Endothelial cell of umbilical vein (primary cell): ENCODE results near the gene CYB5R4. TPM values are rescaled to one million over a fixed set of nuclear protein-coding genes. Genes with fewer than 3 reads are reported as not detected.

ENCODE experiments used
- BruUV-seq: library from RNA; stranded (reverse); fragments of 400-500 nt; replicated peaks from 2 replicates; lab custom pipeline; 2021; lab: Mats Ljungman, UMichigan
- CTCF ChIA-PET: fragments of 300-600, 350-600 bp; sonication (Branson Sonifier 250); formaldehyde crosslinking; loops from one replicate; lab custom pipeline; 2021; ENCODE audit warnings: antibody characterized with exemption, inconsistent platforms; lab: Charles Lee
- POLR2A ChIA-PET: fragments of 300-600, 350-600 bp; sonication (Branson Sonifier 250); formaldehyde crosslinking; loops from one replicate; lab custom pipeline; 2021; ENCODE audit warnings: antibody characterized with exemption, inconsistent platforms; lab: Charles Lee
- DNase-seq: peaks from one replicate; pipeline ENCODE4 v3.0.0-alpha.2; 2011; ENCODE audit warnings: low read depth, low spot score
- FAIRE-seq: peaks from 2 replicates; lab custom pipeline; 2011; peaks lifted over from hg19 to GRCh38; lab: Jason Lieb, UNC
- H2AFZ ChIP-seq: 2 replicates; pipeline ENCODE4 v1.6.0; 2012; ENCODE audit warnings: low read depth, low read length, control low read depth, inconsistent platforms
- H3K27ac ChIP-seq: 2 replicates; pipeline ENCODE4 v1.5.1; 2011; ENCODE audit warnings: low read depth, mild to moderate bottlenecking, control low read depth, low read length, moderate library complexity; ENCODE audit not compliant: insufficient read depth
- H3K27me3 ChIP-seq, 2 experiments: 2 replicates each; pipeline versions ENCODE4 v1.6.0 to v1.6.1; 2011; ENCODE audit warnings: low read length in 2 of 2, mixed read lengths in 1 of 2; ENCODE audit not compliant: control insufficient read depth in 2 of 2, insufficient read depth in 2 of 2
- H3K36me3 ChIP-seq, 2 experiments: 2 replicates in 1 of 2; 3 replicates in 1 of 2; pipeline ENCODE4 v1.5.1; 2011; ENCODE audit warnings: low read length in 2 of 2, mild to moderate bottlenecking in 1 of 2, moderate library complexity in 1 of 2; ENCODE audit not compliant: control insufficient read depth in 2 of 2, insufficient read depth in 2 of 2; ENCODE audit errors: extremely low read depth in 1 of 2
- H3K4me1 ChIP-seq: 3 replicates; pipeline ENCODE4 v1.5.1; 2011; ENCODE audit warnings: mild to moderate bottlenecking, low read length; ENCODE audit not compliant: control insufficient read depth, insufficient read depth; ENCODE audit errors: extremely low read depth
- H3K4me2 ChIP-seq: 2 replicates; pipeline ENCODE4 v1.6.1; 2011; ENCODE audit warnings: low read length, control low read depth, mixed read lengths; ENCODE audit not compliant: insufficient read depth
- H3K4me3 ChIP-seq, 3 experiments: fragments of 200-600 bp in 1 of 3; sonication (generic), shearing (Covaris generic) in 1 of 3; replicated peaks in 1 of 3; 2 replicates each; pipeline ENCODE4 v1.5.1; 2011 to 2016; ENCODE audit warnings: control low read depth in 3 of 3, low read length in 3 of 3, mild to moderate bottlenecking in 2 of 3, inconsistent platforms in 1 of 3, low read depth in 1 of 3, moderate library complexity in 1 of 3; ENCODE audit not compliant: insufficient read depth in 1 of 3
- H3K79me2 ChIP-seq: 2 replicates; pipeline ENCODE4 v1.6.0; 2012; ENCODE audit warnings: low read length, inconsistent platforms; ENCODE audit not compliant: control insufficient read depth, insufficient read depth
- H3K9ac ChIP-seq: replicated peaks from 2 replicates; pipeline ENCODE3; 2011; ENCODE audit warnings: low read length, control low read depth; ENCODE audit not compliant: insufficient read depth; ENCODE audit errors: extremely low read depth
- H3K9me1 ChIP-seq: replicated peaks from 3 replicates; pipeline ENCODE4 v1.6.0; 2011; ENCODE audit warnings: mild to moderate bottlenecking, low read length; ENCODE audit not compliant: control insufficient read depth, insufficient read depth; ENCODE audit errors: extremely low read depth
- H3K9me3 ChIP-seq: replicated peaks from 2 replicates; pipeline ENCODE4 v1.5.1; 2012; ENCODE audit warnings: low read length, inconsistent platforms; ENCODE audit not compliant: control insufficient read depth, insufficient read depth
- H4K20me1 ChIP-seq: replicated peaks from 2 replicates; pipeline ENCODE3; 2011; ENCODE audit warnings: mild to moderate bottlenecking, low read length; ENCODE audit not compliant: control insufficient read depth, insufficient read depth; ENCODE audit errors: extremely low read depth
- CTCF ChIP-seq, 2 donors: IDR thresholded peaks; 1 replicate in 1 of 2; 2 replicates in 1 of 2; pipeline ENCODE4 v1.5.1; 2011; ENCODE audit warnings: low read length in 2 of 2, mild to moderate bottlenecking in 2 of 2, moderate library complexity in 2 of 2, control low read depth in 1 of 2, inconsistent platforms in 1 of 2, low read depth in 1 of 2; ENCODE audit not compliant: insufficient read depth in 1 of 2; ENCODE audit errors: extremely low read depth in 1 of 2
- EZH2 ChIP-seq: IDR thresholded peaks from 2 replicates; pipeline ENCODE4 v1.6.1; 2012; ENCODE audit warnings: borderline replicate concordance, low read depth, mild to moderate bottlenecking, moderate library complexity, low read length, inconsistent platforms; ENCODE audit not compliant: severe bottlenecking
- FOS ChIP-seq: IDR thresholded peaks from 2 replicates; pipeline ENCODE4 v1.6.1; 2011; ENCODE audit warnings: mild to moderate bottlenecking, low read length, moderate library complexity, borderline replicate concordance; ENCODE audit not compliant: insufficient read depth
- GATA2 ChIP-seq: IDR thresholded peaks from 2 replicates; pipeline ENCODE4 v1.7.0; 2011; ENCODE audit warnings: low read depth, mild to moderate bottlenecking, moderate library complexity, mixed read lengths, low read length; ENCODE audit not compliant: insufficient read length, insufficient read depth
- JUN ChIP-seq: IDR thresholded peaks from 2 replicates; pipeline ENCODE4 v1.6.1; 2011; ENCODE audit warnings: borderline replicate concordance, low read depth; ENCODE audit not compliant: insufficient read length, insufficient read depth
- MAX ChIP-seq: IDR thresholded peaks from 2 replicates; pipeline ENCODE4 v1.6.1; 2011; ENCODE audit not compliant: insufficient read depth, insufficient read length
- MYC ChIP-seq: IDR thresholded peaks from one replicate; pipeline ENCODE4 v1.6.1; 2011; ENCODE audit warnings: mild to moderate bottlenecking, low read depth, low read length
- POLR2A ChIP-seq: IDR thresholded peaks from 2 replicates; pipeline ENCODE4 v1.6.1; 2012; ENCODE audit warnings: low read depth, mild to moderate bottlenecking, control low read depth, low read length
- POLR2AphosphoS5 ChIP-seq: IDR thresholded peaks from 2 replicates; pipeline ENCODE4 v1.6.1; 2012; ENCODE audit warnings: low read depth, mild to moderate bottlenecking, control low read depth, low read length, moderate library complexity; ENCODE audit not compliant: insufficient read depth
- dilution Hi-C: fragments of 300-500 bp; cut with MboI; formaldehyde crosslinking; loops from one replicate; pipeline ENCODE4 v1.15.0; 2019; ENCODE audit warnings: low sequenced_read_pairs; ENCODE audit not compliant: extremely low pct_ligation_motif_present
- intact Hi-C: fragments of 100-400 bp; cut with micrococcal nuclease; formaldehyde crosslinking; loops from one replicate; pipeline ENCODE4 v1.10.0; 2022
- polyA plus RNA-seq, 4 experiments: library from polyadenylated mRNA; depleted of rRNA in 3 of 4; stranded (reverse) in 3 of 4; unstranded in 1 of 4; fragments of >200 nt; gene quantifications; 2 replicates each; pipeline versions ENCODE4 v1.2.1 to v1.2.3, GENCODE V29; 2011 to 2012; ENCODE audit warnings: missing spikeins in 1 of 4
- total RNA-seq: library from RNA; stranded (reverse); gene quantifications from 2 replicates; pipeline ENCODE4 v1.2.3, GENCODE V29; 2021

Gene CYB5R4
- total and polyA plus RNA-seq, 2 donors (not counting 3 experiments of a cell fraction or from before 2014, with no cell fraction given) = 3.1 to 13.4 TPM

- Histone ChIP-seq H3K9ac (no peak overlapping the region), H3K9me1 (no peaks in the 10 kb centered on the region), H3K4me1 (no peaks in the 10 kb centered on the region), H4K20me1 (no peaks in the 10 kb centered on the region), H3K9me3 (no peaks in the 10 kb centered on the region), H3K27me3 (peaks cover 8 to 9% of the 10 kb centered on the region in 2 experiments), H3K4me3 (no peak overlapping the region), H3K4me2 (no peak overlapping the region), H3K79me2 (no peaks in the 10 kb centered on the region), H3K27ac (no peak overlapping the region), H2AFZ (no peak overlapping the region), H3K36me3 (no peaks in the 10 kb centered on the region)
- ChIA-PET POLR2A (no interaction called here), CTCF (interaction anchor here (0.8 to 1.5 kb wide), 6 partner anchors 8 to 232 kb away, joined by 3 to 4 read pairs (median 3); partner anchors contain the start of gene CYB5R4)
- DNase-seq = no peak
- TF ChIP-seq MYC (no peak), MAX (no peak), POLR2A (no peak), GATA2 (no peak), FOS (no peak), EZH2 (no peak), CTCF (IDR thresholded peaks at IDR 0.05; ENCODE audit: extremely low read depth in 1 of 2, insufficient read depth in 1 of 2, low read depth in 1 of 2, low read length in 2 of 2) (no peak), JUN (no peak), POLR2AphosphoS5 (no peak)
- no peak for FAIRE-seq
- intact Hi-C loops = no loop called here
- BruUV-seq = no TSS peak
- dilution Hi-C loops = no loop called here
Observed at GRCh38 chr6:83847179-83847578, 12.3 kb upstream of the CYB5R4 start.
